Mesenchymal stem cell (in vitro differentiated cells and primary cell): ENCODE measurements around the gene STIM1.

ENCODE experiments used
- DNase-seq: peaks from one replicate; pipeline ENCODE4 v3.0.0-alpha.2; 2013
- H2AFZ ChIP-seq: one replicate; pipeline ENCODE4 v1.6.1; 2013; ENCODE audit warnings: low read depth, mild to moderate bottlenecking, control low read depth, inconsistent platforms, low read length, moderate library complexity
- H2AK5ac ChIP-seq: 2 replicates; pipeline ENCODE4 v1.6.1; 2013; ENCODE audit warnings: low read length, moderate library complexity, mild to moderate bottlenecking, inconsistent platforms; ENCODE audit not compliant: severe bottlenecking
- H2BK120ac ChIP-seq: one replicate; pipeline ENCODE4 v1.6.1; 2013; ENCODE audit warnings: low read depth, mild to moderate bottlenecking, inconsistent platforms, low read length, moderate library complexity
- H2BK12ac ChIP-seq, 2 experiments: one replicate each; pipeline ENCODE4 v1.6.1; 2013; ENCODE audit warnings: inconsistent platforms in 2 of 2, low read length in 2 of 2, mild to moderate bottlenecking in 2 of 2, moderate library complexity in 2 of 2, control low read depth in 1 of 2
- H2BK15ac ChIP-seq: one replicate; pipeline ENCODE4 v1.6.1; 2013; ENCODE audit warnings: mild to moderate bottlenecking, low read depth, inconsistent platforms; ENCODE audit not compliant: poor library complexity, severe bottlenecking
- H2BK5ac ChIP-seq: 2 replicates; pipeline ENCODE4 v1.6.1; 2013; ENCODE audit warnings: low read depth, mild to moderate bottlenecking, low read length, control low read depth, inconsistent platforms; ENCODE audit not compliant: poor library complexity, severe bottlenecking
- H3K14ac ChIP-seq, 2 experiments: one replicate each; pipeline ENCODE4 v1.6.1; 2013; ENCODE audit warnings: inconsistent platforms in 2 of 2, low read length in 2 of 2, control low read depth in 1 of 2, mild to moderate bottlenecking in 1 of 2, moderate library complexity in 1 of 2
- H3K18ac ChIP-seq, 2 experiments: one replicate each; pipeline ENCODE4 v1.6.1; 2013; ENCODE audit warnings: inconsistent platforms in 2 of 2, low read length in 2 of 2, control low read depth in 1 of 2, low read depth in 1 of 2, mild to moderate bottlenecking in 1 of 2
- H3K23ac ChIP-seq, 2 experiments: one replicate each; pipeline ENCODE4 v1.6.1; 2013; ENCODE audit warnings: inconsistent platforms in 2 of 2, low read length in 2 of 2, mild to moderate bottlenecking in 2 of 2, moderate library complexity in 2 of 2, control low read depth in 1 of 2
- H3K27ac ChIP-seq: 2 replicates; pipeline ENCODE4 v1.5.1; 2013; ENCODE audit warnings: mild to moderate bottlenecking, moderate library complexity, low read length, control low read depth, inconsistent platforms; ENCODE audit not compliant: poor library complexity, severe bottlenecking
- H3K27me3 ChIP-seq, 2 experiments: 2 replicates each; pipeline versions ENCODE4 v1.6.1 to v1.7.0; 2013; ENCODE audit warnings: low read length in 2 of 2, mild to moderate bottlenecking in 2 of 2, moderate library complexity in 2 of 2, control low read depth in 1 of 2, inconsistent platforms in 1 of 2; ENCODE audit not compliant: control insufficient read depth in 1 of 2, insufficient read depth in 1 of 2
- H3K36me3 ChIP-seq, 2 experiments: 2 replicates each; pipeline versions ENCODE4 v1.6.1 to v1.7.0; 2013; ENCODE audit warnings: low read length in 2 of 2, control low read depth in 1 of 2, inconsistent platforms in 1 of 2, low read depth in 1 of 2, mild to moderate bottlenecking in 1 of 2; ENCODE audit not compliant: insufficient read depth in 2 of 2, control insufficient read depth in 1 of 2
- H3K4ac ChIP-seq, 2 experiments: one replicate each; pipeline ENCODE4 v1.6.1; 2013; ENCODE audit warnings: inconsistent platforms in 2 of 2, low read length in 2 of 2, mild to moderate bottlenecking in 2 of 2, moderate library complexity in 2 of 2, control low read depth in 1 of 2, low read depth in 1 of 2
- H3K4me1 ChIP-seq: 2 replicates; pipeline ENCODE4 v1.6.1; 2013; ENCODE audit warnings: low read depth, low read length, control low read depth; ENCODE audit not compliant: control insufficient read depth, insufficient read depth
- H3K4me2 ChIP-seq: 2 replicates; pipeline ENCODE4 v1.6.1; 2013; ENCODE audit warnings: low read length, mild to moderate bottlenecking, inconsistent platforms; ENCODE audit not compliant: poor library complexity, severe bottlenecking
- H3K4me3 ChIP-seq, 2 experiments: 2 replicates each; pipeline versions ENCODE4 v1.5.1 to v1.7.0; 2013; ENCODE audit warnings: low read length in 2 of 2, mild to moderate bottlenecking in 2 of 2, control low read depth in 1 of 2, low read depth in 1 of 2; ENCODE audit not compliant: insufficient read depth in 1 of 2
- H3K79me1 ChIP-seq: replicated peaks from 2 replicates; pipeline ENCODE4 v1.6.1; 2013; ENCODE audit warnings: mild to moderate bottlenecking, control low read depth, low read length, inconsistent platforms; ENCODE audit not compliant: poor library complexity, severe bottlenecking
- H3K9ac ChIP-seq: 2 replicates; pipeline ENCODE4 v1.7.0; 2013; ENCODE audit warnings: mild to moderate bottlenecking, low read length, moderate library complexity
- H3K9me3 ChIP-seq: 2 replicates; pipeline ENCODE4 v1.7.0; 2013; ENCODE audit warnings: mild to moderate bottlenecking, low read length; ENCODE audit not compliant: control insufficient read depth
- H4K8ac ChIP-seq: one replicate; pipeline ENCODE4 v1.6.1; 2013; ENCODE audit warnings: inconsistent platforms, mild to moderate bottlenecking, low read length, moderate library complexity
- H4K91ac ChIP-seq: one replicate; pipeline ENCODE4 v1.6.1; 2013; ENCODE audit warnings: mild to moderate bottlenecking, low read length, inconsistent platforms
- WGBS: methylation state at CpG from one replicate; pipeline ENCODE4 v1.1.7; 2013; ENCODE audit warnings: mixed read lengths; 5-methylcytosine and 5-hydroxymethylcytosine counted together

STIM1 gene

DNA sequence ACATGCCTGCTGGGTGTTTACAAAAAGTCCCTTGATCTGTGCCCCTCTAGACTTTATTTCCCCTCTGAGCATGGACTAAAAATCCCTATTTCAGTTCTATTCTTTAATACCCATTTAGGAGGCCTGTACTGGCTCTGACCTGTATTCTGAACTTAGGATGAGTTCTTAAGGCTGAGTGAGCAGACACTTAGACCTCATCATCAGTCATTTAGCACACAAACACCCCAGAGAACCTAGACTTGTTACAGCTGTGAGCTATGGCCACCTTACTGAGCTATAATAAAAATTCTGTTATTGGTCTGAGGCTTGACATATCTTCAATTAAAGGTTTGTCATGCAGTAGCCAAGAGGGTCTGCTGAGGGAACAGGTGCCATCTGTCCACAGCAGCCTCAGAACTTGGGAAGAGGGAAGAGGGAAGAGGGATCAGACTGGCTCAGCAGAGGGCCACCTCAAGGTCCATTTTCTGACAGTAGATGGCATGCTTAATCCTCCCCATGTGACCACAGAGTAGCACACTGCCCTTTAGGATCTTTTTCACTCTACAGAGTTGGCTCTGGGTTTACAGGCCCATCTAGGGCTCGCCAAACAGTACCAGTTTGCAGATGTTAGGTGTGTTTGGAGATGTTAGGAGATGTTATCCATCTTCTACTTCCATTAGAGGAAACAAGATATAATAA is 209.0 kb downstream of the STIM1 start:
- H3K23ac ChIP-seq = no peak overlapping the region
- H3K14ac ChIP-seq = no peak overlapping the region
- H2BK12ac ChIP-seq = peak overlapping the region in 1 of 2 experiments; percentile 0
- no peaks in the 10 kb centered on the region for H3K9me3 ChIP-seq
- no peak overlapping the region for H4K8ac ChIP-seq
- no peak overlapping the region for H3K9ac ChIP-seq
- no peak overlapping the region for H2AFZ ChIP-seq
- no peak overlapping the region for H3K27ac ChIP-seq
- no peak overlapping the region for H2AK5ac ChIP-seq
- H3K4ac ChIP-seq = no peak overlapping the region
- H2BK5ac ChIP-seq = no peak overlapping the region
- no peak overlapping the region for H3K18ac ChIP-seq
- H4K91ac ChIP-seq = no peak overlapping the region
- no peak overlapping the region for H3K4me3 ChIP-seq
- no CpG with 5 or more reads among the region's 1 CpG for WGBS
- H2BK15ac ChIP-seq = no peak overlapping the region
- H3K36me3 ChIP-seq = peaks cover 5 to 24% of the 10 kb centered on the region in 2 experiments
- no peak for DNase-seq
- H3K79me1 ChIP-seq = peaks cover 17% of the 10 kb centered on the region
- H3K4me2 ChIP-seq = no peak overlapping the region
- peaks cover 2% of the 10 kb centered on the region for H3K4me1 ChIP-seq
- no peaks in the 10 kb centered on the region for H3K27me3 ChIP-seq
- no peak overlapping the region for H2BK120ac ChIP-seq

DNA sequence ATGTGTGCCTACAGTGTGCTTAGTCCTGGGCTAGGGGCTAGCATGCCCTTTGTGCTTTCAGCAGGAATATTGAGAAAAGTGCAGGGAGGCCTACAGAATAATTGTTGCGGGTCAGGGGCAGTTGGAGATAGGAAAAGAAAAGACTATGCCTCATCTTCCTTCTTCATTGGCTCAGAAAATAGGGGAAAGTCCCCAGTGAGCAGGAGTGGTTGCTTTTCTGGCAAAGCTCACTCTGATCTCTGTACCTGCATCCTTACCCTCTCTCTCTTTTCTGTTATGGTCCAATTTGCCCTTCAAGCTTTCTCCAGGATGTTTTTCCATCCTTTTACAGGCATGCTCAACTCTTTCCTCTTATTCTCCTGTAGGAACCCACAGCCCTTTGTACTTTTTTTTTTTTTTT is 209.6 kb downstream of the STIM1 start:
- H2BK12ac ChIP-seq = no peak overlapping the region
- no peak overlapping the region for H3K9ac ChIP-seq
- no peak overlapping the region for H2AFZ ChIP-seq
- no peak overlapping the region for H3K14ac ChIP-seq
- no peaks in the 10 kb centered on the region for H3K27me3 ChIP-seq
- H3K9me3 ChIP-seq = no peaks in the 10 kb centered on the region
- H4K8ac ChIP-seq = no peak overlapping the region
- H3K4me2 ChIP-seq = no peak overlapping the region
- peaks cover 5 to 17% of the 10 kb centered on the region in 2 experiments for H3K36me3 ChIP-seq
- H3K4me1 ChIP-seq = peaks cover 2% of the 10 kb centered on the region
- no peak overlapping the region for H3K4me3 ChIP-seq
- no peak overlapping the region for H2BK15ac ChIP-seq
- H2AK5ac ChIP-seq = no peak overlapping the region
- H3K23ac ChIP-seq = no peak overlapping the region
- WGBS = 100% methylated on average over 1 of the region's 1 CpG
- no peak overlapping the region for H3K18ac ChIP-seq
- H3K27ac ChIP-seq = no peak overlapping the region
- no peak overlapping the region for H3K4ac ChIP-seq
- no peak overlapping the region for H2BK120ac ChIP-seq
- H3K79me1 ChIP-seq = peaks cover 19% of the 10 kb centered on the region
- H2BK5ac ChIP-seq = no peak overlapping the region
- no peak overlapping the region for H4K91ac ChIP-seq
- DNase-seq = no peak

DNA sequence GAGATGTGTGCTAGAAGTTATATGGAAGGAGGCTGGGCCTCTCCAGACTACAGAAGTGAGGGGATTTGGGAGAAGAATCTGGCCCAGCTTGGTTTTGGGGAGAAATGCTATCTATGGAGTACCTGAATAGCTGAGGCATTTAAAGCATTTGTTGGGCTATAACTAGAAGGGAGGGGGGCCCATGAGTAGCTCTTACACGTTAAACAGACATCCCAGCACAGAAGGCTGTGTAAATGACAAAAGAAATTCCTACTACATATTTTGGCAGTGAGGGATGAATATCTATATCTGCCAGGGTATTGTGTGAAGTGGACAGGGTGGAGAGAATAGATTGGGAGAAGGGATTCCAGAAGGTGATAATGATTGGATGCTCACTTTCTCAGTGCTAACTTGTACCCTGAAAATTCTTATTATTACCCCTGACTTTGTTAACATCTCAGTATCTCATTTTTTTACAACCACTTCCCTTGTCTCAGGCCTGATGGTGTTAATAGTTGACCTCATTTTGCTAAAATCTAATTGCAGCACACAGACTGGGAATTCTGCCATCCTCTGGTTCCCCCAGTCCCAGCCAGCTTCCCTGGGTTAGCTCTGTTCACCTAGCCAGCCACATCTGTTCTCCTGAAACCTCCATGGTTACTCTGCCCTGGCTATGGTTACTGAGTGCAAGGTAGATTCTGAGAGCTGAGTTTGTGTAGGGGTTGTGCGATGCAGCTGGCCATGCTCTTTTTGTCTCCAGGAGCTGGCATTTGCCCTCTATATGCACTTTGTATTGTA is 210.3 kb downstream of the STIM1 start:
- no peak overlapping the region for H3K18ac ChIP-seq
- H2BK12ac ChIP-seq = no peak overlapping the region
- H3K4ac ChIP-seq = no peak overlapping the region
- no peak overlapping the region for H3K23ac ChIP-seq
- H2BK5ac ChIP-seq = no peak overlapping the region
- H2BK15ac ChIP-seq = no peak overlapping the region
- H2AFZ ChIP-seq = no peak overlapping the region
- peaks cover 4 to 16% of the 10 kb centered on the region in 2 experiments for H3K36me3 ChIP-seq
- WGBS = no CpG with 5 or more reads among the region's 2 CpGs
- peaks cover 2% of the 10 kb centered on the region for H3K4me1 ChIP-seq
- no peak overlapping the region for H4K8ac ChIP-seq
- no peak overlapping the region for H3K27ac ChIP-seq
- no peak overlapping the region for H4K91ac ChIP-seq
- H3K4me2 ChIP-seq = no peak overlapping the region
- no peak overlapping the region for H3K9ac ChIP-seq
- no peak overlapping the region for H2AK5ac ChIP-seq
- no peak overlapping the region for H2BK120ac ChIP-seq
- no peak overlapping the region for H3K4me3 ChIP-seq
- no peak overlapping the region for H3K14ac ChIP-seq
- DNase-seq = no peak
- no peaks in the 10 kb centered on the region for H3K27me3 ChIP-seq
- peaks cover 20% of the 10 kb centered on the region for H3K79me1 ChIP-seq
- H3K9me3 ChIP-seq = no peaks in the 10 kb centered on the region

DNA sequence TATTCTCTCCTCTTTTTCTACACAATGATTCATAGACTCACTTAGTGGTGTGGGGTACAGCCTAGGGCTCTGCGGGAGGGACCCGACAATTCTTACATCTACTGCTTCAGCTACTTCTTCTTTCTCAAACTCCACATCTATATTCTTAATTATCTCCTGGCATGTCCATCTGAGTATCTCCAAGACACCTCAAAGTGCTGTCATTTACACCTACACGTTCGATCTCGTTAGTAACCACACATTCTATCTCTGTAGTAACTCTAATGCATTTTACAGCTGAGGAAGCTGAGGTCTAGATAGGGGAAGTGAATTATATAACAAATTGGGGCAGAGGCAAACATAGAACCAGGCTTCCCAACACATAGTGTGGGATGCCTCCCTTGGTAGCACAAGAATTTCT is 211.4 kb downstream of the STIM1 start:
- no peak overlapping the region for H2BK15ac ChIP-seq
- H4K8ac ChIP-seq = no peak overlapping the region
- H2AK5ac ChIP-seq = no peak overlapping the region
- H3K27ac ChIP-seq = no peak overlapping the region
- peaks cover 2% of the 10 kb centered on the region for H3K4me1 ChIP-seq
- WGBS = 100% methylated on average over 2 of the region's 5 CpGs
- no peaks in the 10 kb centered on the region for H3K9me3 ChIP-seq
- H3K14ac ChIP-seq = no peak overlapping the region
- H3K4ac ChIP-seq = no peak overlapping the region
- H2BK120ac ChIP-seq = no peak overlapping the region
- H3K36me3 ChIP-seq = peaks cover 4 to 8% of the 10 kb centered on the region in 2 experiments
- no peak overlapping the region for H2BK5ac ChIP-seq
- no peak for DNase-seq
- no peak overlapping the region for H2BK12ac ChIP-seq
- H3K4me2 ChIP-seq = no peak overlapping the region
- peaks cover 20% of the 10 kb centered on the region for H3K79me1 ChIP-seq
- no peak overlapping the region for H3K9ac ChIP-seq
- no peak overlapping the region for H2AFZ ChIP-seq
- H3K27me3 ChIP-seq = no peaks in the 10 kb centered on the region
- no peak overlapping the region for H3K18ac ChIP-seq
- no peak overlapping the region for H3K4me3 ChIP-seq
- no peak overlapping the region for H3K23ac ChIP-seq
- H4K91ac ChIP-seq = no peak overlapping the region
